Measurements from ENCODE around the gene LCN12.

Gene LCN12

DNA sequence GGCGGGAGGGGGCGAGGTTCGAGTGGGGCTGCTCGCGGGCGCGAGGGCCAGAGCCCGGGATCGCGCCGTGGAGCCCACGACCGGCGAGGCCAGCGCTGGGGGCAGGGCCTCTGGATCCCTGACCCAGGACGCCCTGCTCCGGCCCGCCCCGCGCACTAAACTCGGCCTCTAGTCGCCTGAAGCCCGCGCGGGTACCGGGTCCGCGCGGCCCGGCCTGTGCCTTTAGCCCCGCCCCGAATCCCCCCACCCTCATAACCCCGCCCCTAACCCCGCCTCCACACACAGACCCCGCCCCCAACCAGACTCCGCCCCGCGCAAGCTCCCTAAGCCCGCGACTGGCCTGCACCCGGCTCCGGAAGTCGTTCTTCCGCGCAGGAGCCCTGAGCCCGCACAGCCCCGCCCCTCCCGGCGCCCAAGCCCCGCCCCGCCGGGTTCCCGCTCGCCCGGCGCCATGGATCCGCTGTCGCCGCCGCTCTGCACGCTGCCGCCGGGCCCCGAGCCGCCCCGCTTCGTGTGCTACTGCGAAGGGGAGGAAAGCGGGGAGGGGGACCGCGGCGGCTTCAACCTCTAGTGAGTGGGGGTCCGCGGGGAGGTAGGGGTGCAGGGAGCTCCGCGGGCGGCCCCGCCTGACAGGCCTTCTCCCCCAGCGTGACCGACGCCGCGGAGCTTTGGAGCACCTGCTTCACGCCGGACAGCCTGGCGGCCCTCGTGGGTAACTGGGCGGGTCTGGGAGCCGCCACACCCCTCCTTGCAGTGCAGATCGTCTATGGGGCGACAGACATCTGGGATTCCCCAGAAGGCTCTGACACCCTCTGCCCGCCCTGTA is 40.1 kb downstream of the LCN12 start, which contains the start of gene PAXX:
PAXX (plus strand) TSS at position 430 of the 826 bp plus-strand sequence; CDS start at position 452, 22 bp downstream.
- Histone ChIP-seq H3K4me3 (replicated peaks; ENCODE audit: insufficient read depth, low read length) (peak within 1 kb of the TSS; percentile 57), H3K27ac (replicated peaks) (peak within 1 kb of the TSS; percentile 96), H3K27me3 (ENCODE audit: insufficient read depth, poor library complexity, severe bottlenecking) (no peaks in the 10 kb centered on the region)
- peak; percentile 81 to 92 for DNase-seq (ENCODE audit: low read depth in 1 of 2, low spot score in 1 of 2)
- TF ChIP-seq, protein P1, sequence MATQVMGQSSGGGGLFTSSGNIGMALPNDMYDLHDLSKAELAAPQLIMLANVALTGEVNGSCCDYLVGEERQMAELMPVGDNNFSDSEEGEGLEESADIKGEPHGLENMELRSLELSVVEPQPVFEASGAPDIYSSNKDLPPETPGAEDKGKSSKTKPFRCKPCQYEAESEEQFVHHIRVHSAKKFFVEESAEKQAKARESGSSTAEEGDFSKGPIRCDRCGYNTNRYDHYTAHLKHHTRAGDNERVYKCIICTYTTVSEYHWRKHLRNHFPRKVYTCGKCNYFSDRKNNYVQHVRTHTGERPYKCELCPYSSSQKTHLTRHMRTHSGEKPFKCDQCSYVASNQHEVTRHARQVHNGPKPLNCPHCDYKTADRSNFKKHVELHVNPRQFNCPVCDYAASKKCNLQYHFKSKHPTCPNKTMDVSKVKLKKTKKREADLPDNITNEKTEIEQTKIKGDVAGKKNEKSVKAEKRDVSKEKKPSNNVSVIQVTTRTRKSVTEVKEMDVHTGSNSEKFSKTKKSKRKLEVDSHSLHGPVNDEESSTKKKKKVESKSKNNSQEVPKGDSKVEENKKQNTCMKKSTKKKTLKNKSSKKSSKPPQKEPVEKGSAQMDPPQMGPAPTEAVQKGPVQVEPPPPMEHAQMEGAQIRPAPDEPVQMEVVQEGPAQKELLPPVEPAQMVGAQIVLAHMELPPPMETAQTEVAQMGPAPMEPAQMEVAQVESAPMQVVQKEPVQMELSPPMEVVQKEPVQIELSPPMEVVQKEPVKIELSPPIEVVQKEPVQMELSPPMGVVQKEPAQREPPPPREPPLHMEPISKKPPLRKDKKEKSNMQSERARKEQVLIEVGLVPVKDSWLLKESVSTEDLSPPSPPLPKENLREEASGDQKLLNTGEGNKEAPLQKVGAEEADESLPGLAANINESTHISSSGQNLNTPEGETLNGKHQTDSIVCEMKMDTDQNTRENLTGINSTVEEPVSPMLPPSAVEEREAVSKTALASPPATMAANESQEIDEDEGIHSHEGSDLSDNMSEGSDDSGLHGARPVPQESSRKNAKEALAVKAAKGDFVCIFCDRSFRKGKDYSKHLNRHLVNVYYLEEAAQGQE (IDR thresholded peaks at IDR 0.05; ENCODE audit: insufficient replicate concordance, low read depth) = peak; percentile 29
- TF ChIP-seq SPI1 (IDR thresholded peaks at IDR 0.05; ENCODE audit: borderline replicate concordance, low read depth) (no peak), POLR2AphosphoS5 (IDR thresholded peaks at IDR 0.05; ENCODE audit: low read depth) (peak; percentile 58; the same call in 1 of the 2 replicates), GABPA (IDR thresholded peaks at IDR 0.05; ENCODE audit: low read depth) (no peak)
- TF ChIP-seq, protein P2, sequence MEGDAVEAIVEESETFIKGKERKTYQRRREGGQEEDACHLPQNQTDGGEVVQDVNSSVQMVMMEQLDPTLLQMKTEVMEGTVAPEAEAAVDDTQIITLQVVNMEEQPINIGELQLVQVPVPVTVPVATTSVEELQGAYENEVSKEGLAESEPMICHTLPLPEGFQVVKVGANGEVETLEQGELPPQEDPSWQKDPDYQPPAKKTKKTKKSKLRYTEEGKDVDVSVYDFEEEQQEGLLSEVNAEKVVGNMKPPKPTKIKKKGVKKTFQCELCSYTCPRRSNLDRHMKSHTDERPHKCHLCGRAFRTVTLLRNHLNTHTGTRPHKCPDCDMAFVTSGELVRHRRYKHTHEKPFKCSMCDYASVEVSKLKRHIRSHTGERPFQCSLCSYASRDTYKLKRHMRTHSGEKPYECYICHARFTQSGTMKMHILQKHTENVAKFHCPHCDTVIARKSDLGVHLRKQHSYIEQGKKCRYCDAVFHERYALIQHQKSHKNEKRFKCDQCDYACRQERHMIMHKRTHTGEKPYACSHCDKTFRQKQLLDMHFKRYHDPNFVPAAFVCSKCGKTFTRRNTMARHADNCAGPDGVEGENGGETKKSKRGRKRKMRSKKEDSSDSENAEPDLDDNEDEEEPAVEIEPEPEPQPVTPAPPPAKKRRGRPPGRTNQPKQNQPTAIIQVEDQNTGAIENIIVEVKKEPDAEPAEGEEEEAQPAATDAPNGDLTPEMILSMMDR (IDR thresholded peaks at IDR 0.05; ENCODE audit: insufficient read depth, low read length) = no peak

DNA sequence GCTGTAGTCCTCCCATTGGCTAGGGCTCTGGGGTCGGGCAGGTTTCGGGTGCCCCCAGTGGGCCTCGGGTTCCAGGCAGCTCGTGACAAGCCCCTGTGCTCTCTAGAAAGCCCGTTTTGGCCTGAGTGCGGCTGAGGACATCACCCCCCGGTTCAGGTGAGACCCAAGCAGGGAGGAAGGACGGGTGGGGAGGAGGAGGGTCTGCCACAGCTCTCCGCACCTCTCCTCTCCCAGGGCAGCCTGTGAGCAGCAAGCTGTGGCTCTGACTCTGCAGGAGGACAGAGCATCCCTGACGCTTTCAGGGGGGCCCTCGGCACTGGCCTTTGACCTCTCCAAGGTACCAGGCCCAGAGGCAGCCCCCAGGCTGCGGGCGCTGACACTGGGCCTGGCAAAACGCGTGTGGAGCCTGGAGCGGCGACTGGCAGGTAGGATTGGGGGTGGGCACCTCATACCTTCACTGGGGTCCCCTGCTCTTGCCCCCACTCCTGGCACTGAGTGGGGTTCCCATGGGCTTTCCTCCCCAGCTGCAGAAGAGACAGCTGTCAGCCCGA is 40.8 kb downstream of the LCN12 start:
- TF ChIP-seq, protein P1 (IDR thresholded peaks at IDR 0.05; ENCODE audit: insufficient replicate concordance, low read depth) = peak; percentile 62
- TF ChIP-seq POLR2AphosphoS5 (IDR thresholded peaks at IDR 0.05; ENCODE audit: low read depth) (no peak), SPI1 (IDR thresholded peaks at IDR 0.05; ENCODE audit: borderline replicate concordance, low read depth) (no peak), GABPA (IDR thresholded peaks at IDR 0.05; ENCODE audit: low read depth) (no peak)
- TF ChIP-seq, protein P2 (IDR thresholded peaks at IDR 0.05; ENCODE audit: insufficient read depth, low read length) = no peak
- Histone ChIP-seq H3K27me3 (ENCODE audit: insufficient read depth, poor library complexity, severe bottlenecking) (no peaks in the 10 kb centered on the region), H3K4me3 (replicated peaks; ENCODE audit: insufficient read depth, low read length) (peak overlapping the region; percentile 57), H3K27ac (replicated peaks) (peak overlapping the region; percentile 96)
- no peak for DNase-seq (ENCODE audit: low read depth in 1 of 2, low spot score in 1 of 2)

DNA sequence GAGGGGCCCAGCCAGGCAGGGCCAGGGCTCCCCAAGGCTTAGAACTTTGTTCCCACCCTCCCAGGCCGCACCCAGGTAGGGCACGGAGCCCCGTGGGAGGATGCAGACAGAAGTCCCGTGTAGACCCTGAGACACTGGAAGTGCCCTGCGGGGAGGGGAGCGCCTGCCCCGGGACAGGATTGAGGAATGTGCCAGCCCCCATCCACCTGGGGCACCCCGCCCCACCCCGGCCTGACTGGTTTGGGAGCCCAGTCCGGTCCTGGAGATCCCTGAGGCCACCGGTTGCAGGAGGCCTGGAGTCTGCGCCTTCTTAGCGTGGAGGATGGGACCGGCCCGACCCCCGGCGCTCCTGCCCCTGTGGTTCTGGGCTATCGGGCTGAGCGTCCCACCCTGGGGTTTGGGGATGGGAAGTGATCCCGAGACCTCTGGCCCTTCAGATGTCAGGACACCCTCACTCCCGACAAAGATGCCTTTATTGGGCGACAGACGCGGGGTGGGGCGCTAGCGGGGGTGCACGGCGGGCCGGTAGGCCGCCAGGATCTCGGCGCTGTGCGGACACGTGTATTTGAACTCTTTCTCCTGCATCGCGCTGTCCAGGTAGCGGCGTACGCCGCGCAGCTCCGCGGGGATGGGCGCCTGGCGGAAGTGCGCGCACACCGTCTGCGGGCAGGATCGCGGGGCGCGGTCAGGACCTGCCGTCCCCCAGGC is 42.3 kb downstream of the LCN12 start:
- H3K27ac ChIP-seq (replicated peaks) = no peak overlapping the region
- H3K27me3 ChIP-seq (ENCODE audit: insufficient read depth, poor library complexity, severe bottlenecking) = no peaks in the 10 kb centered on the region
- H3K4me3 ChIP-seq (replicated peaks; ENCODE audit: insufficient read depth, low read length) = no peak overlapping the region
- DNase-seq (ENCODE audit: low read depth in 1 of 2, low spot score in 1 of 2) = no peak
- no peak for TF ChIP-seq SPI1 (IDR thresholded peaks at IDR 0.05; ENCODE audit: borderline replicate concordance, low read depth)
- TF ChIP-seq, protein P2 (IDR thresholded peaks at IDR 0.05; ENCODE audit: insufficient read depth, low read length) = no peak

All from HL-60 (cell line).